GM18498 (cell line): Measurements from ENCODE around the gene GJB1.

Experiments
- ATAC-seq: cut with Tn5 transposase; IDR thresholded peaks from one replicate; pipeline ENCODE4 v1.9.1; 2021; ENCODE audit warnings: mild to moderate bottlenecking, moderate library complexity; ENCODE audit not compliant: unreplicated experiment

Gene GJB1

GRCh38 chrX:71214604-71215337 lies 8.3 kb upstream of the GJB1 start:
- ATAC-seq, result no peak

DNA sequence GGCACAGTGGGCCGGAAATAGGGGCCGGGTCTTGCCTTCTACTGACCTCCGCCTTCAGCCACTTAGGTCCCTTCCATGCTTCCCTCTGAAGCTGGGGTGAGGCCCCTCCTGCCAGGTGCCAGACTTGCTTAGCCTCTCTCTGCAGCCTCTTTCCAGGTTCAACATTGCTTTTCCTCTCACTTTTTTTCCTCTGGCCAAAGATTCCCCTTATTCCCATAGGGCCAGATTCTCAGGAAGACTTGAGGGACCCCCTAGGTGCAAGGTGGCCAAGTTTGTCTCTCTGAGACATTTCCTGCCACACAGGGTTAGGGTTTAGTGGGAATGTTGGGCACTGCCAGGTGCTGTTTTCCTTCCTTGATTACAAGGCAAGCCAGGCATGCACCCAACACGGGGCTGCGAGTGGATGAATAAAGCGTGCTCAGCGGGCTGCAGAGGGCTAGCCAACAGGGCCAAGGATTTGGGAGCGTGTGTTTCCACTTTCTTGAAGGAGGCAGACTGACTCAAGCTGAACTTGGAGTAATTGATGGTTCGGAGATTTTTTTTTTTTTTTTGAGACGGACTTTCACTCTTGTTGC lies 7.6 kb upstream of the GJB1 start:
- no peak for ATAC-seq

DNA sequence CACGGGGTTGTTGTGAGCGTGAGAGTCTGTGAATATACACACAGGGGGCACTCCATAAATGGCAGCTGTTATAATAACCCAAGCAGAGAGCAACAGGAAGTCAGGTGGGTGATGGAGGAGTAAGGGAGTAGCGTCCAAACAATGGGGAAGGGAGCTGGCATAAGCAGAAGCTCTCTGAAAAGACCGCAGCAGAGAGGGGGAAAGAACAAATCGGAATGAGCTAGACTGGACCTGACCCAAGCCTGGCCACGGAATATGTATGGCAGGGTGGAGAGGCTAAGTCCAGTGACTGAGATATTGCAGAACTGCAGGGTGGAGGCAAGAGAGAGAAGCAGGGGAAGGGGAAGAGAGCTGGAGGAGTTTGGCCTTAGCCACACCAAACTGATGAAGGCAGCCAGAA lies 6.5 kb upstream of the GJB1 start:
- no peak for ATAC-seq

GRCh38 chrX:71217298-71217697 lies 5.7 kb upstream of the GJB1 start:
- ATAC-seq, result no peak

GRCh38 chrX:71221145-71221544 lies 1.9 kb upstream of the GJB1 start:
- no peak for ATAC-seq

DNA sequence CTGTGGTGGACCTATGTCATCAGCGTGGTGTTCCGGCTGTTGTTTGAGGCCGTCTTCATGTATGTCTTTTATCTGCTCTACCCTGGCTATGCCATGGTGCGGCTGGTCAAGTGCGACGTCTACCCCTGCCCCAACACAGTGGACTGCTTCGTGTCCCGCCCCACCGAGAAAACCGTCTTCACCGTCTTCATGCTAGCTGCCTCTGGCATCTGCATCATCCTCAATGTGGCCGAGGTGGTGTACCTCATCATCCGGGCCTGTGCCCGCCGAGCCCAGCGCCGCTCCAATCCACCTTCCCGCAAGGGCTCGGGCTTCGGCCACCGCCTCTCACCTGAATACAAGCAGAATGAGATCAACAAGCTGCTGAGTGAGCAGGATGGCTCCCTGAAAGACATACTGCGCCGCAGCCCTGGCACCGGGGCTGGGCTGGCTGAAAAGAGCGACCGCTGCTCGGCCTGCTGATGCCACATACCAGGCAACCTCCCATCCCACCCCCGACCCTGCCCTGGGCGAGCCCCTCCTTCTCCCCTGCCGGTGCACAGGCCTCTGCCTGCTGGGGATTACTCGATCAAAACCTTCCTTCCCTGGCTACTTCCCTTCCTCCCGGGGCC lies 1.2 kb downstream of the GJB1 start:
- no peak for ATAC-seq

DNA sequence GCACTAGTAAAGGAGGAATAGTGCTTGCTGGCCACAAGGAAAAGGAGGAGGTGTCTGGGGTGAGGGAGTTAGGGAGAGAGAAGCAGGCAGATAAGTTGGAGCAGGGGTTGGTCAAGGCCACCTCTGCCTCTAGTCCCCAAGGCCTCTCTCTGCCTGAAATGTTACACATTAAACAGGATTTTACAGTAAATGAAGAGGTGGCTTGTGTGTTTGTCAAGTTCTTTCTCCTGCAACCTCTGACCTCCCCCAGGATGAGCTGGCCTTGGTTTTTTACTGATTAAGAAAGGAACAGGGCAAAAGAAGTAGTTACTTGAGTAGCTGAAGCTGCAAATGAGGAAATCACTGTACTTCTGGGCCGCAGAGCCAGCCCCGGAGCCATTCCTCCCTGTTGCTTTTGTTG lies 2.0 kb downstream of the GJB1 start:
- ATAC-seq, result no peak

DNA sequence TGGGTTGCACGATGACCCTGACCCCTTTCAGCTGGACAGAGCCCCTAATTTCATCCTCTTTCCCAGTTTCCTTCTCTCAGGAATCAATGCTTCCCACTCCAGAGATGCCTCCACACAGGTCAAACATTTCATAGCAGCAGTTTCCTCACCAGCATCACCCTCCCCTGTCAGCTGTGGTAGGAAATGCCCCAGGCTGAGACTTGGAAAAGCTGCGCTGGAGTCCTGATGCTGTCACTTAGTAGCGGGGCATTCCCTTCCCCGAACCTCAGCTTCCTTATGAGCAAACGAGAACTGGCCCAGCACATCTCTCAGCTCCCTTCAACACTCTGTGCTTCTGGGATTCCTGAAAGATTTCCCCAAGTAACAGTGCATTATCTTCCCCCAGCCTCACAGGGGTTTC lies 2.7 kb downstream of the GJB1 start:
- no peak for ATAC-seq

DNA sequence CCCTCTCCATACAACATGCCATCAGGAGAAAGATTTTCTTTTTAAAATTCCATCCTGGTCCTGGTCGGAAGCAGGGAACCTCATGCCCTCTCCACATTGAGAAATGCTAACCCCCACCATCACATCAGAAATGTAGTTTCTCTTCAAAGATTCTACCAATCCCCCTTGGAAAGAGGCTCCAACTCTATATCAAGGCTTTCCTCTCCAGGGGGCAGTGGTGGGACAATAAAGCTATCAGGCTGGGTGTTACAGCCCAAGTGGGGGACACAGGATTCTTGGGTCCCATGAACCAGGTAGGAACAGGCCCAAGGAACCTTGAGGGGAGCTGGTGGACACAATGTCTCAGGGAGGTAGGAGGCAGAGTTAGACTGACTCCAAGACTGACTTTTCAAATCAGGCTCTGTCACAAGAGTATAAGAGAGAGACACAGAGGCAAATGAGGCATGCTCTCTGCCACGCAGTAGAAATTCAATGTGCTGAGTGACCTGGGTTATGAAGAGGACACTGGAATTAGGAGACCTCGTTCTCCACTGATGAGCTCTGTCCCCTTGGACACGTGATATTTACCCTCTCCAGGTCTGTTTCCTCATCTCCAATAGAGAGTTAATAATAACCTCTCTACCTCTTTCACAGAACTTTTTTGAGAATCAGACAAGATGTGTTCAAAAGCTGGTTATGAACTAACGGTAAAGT lies 4.5 kb downstream of the GJB1 start:
- ATAC-seq, result no peak

DNA sequence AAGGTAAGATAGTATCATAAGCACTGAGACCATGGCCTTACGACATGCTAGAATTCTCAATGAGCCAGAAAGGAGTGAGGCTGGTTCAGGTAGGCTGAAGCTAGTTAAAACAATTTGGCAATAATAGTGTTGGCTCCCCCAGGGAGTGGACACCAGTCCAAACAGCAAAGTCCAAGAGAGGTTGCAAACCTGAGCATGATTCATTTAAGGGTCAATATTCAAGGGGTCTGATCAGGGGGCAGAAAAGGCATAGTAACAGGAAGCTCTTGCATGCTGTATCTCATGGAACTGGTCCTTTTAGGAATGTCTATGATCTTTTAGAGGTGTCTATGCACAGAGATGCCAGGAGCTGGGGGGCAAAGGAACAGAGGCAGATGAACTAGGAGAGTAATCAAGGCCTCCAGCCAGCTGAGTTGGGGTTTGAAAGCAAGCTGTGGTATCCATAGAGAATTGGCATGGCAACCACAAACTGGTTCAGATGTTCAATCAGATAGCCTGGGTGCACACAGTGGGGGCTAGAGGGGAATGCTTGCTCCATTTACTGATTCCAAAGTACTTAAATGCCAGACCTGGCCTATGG lies 5.1 kb downstream of the GJB1 start:
- no peak for ATAC-seq

DNA sequence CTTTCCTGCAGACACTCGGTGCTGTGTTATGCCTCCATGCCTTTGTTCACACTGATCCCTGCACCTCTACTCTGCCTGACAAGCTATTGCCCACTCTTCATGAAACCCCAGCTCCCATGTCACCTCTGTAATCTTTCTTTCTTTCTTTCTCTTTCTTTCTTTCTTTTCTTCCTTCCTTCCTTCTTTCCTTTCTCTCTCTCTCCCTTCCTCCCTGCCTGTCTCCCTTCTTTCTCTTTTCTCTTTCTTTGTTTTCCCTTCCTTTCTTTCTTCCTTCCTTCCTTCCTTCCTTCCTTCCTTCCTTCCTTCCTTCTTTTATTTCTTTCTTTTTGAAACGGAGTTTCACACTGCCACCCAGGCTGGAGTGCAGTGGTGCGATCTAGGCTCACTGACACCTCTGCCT lies 12.5 kb downstream of the GJB1 start:
- ATAC-seq, result no peak

DNA sequence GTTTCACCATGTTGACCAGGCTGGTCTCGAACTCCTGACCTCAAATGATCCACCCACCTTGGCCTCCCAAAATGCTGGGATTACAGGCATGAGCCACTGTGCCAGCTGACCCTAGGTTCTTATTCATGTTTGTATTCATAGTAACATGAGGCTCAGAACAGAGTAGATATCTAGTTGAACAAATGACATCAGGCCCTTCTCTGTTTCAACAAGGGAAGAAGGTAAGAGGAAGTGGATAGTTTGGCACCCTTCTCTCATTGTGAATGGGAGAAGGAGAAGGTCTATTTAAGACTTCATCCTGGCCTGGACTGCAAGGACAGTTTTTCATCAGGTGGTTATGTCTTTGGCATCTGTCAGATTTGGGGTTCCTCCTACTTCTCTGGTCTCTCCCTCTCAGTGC lies 13.8 kb downstream of the GJB1 start:
- ATAC-seq, result no peak

- ATAC-seq, result no peak
Measured at GRCh38 chrX:71239781-71240180, 16.8 kb downstream of the GJB1 start.

DNA sequence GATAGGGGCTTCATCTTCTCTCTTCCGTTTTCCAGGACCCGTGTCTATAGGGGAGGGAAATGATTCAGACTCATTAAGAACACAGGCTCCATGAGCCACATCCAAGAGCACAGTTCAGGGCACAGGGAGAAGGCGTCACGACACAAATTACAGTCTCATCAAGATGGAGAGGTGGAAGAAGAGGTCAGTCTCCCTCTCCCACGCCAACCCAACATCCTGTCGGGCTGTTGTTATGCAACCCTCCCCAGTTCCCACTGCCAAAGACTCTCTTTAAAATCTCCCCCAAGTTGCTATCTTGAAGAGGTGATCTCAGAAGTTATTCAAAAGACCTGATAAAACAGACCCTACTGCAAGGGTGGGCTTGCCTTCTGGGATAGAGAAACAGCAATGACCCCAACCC lies 18.3 kb downstream of the GJB1 start:
- no peak for ATAC-seq

GRCh38 chrX:71244359-71245128 lies 21.5 kb downstream of the GJB1 start:
- no peak for ATAC-seq

- ATAC-seq, result no peak
Measured at GRCh38 chrX:71245159-71245558, 22.1 kb downstream of the GJB1 start.

- no peak for ATAC-seq
Measured at GRCh38 chrX:71250841-71251240, 27.8 kb downstream of the GJB1 start.

DNA sequence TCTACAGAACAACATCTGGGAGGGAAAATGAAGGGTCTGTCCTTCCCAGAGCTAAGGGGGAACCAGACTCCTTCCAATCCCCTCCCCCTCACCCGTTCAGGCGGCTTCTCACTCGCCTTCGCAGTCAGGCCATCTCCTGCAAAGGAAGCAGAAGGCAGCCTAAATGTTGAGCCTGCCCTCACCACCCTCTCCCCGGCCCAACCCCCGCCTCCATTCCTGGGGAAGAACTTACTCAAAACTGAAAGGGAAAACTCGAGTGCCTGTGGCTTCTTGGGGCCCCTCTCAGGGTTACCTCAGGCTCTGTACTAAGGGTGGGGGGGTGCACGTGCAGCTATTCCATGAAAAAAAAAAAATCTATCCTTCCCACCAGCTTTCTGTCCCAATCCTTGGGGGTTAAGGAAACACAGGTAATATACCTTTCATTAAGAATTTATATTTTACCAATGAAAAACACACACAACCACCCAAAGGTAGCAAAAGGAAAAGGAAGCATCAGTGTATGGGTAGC lies 28.5 kb downstream of the GJB1 start:
- ATAC-seq, result no peak

- ATAC-seq, result no peak
Measured at GRCh38 chrX:71252221-71252620, 29.2 kb downstream of the GJB1 start.

DNA sequence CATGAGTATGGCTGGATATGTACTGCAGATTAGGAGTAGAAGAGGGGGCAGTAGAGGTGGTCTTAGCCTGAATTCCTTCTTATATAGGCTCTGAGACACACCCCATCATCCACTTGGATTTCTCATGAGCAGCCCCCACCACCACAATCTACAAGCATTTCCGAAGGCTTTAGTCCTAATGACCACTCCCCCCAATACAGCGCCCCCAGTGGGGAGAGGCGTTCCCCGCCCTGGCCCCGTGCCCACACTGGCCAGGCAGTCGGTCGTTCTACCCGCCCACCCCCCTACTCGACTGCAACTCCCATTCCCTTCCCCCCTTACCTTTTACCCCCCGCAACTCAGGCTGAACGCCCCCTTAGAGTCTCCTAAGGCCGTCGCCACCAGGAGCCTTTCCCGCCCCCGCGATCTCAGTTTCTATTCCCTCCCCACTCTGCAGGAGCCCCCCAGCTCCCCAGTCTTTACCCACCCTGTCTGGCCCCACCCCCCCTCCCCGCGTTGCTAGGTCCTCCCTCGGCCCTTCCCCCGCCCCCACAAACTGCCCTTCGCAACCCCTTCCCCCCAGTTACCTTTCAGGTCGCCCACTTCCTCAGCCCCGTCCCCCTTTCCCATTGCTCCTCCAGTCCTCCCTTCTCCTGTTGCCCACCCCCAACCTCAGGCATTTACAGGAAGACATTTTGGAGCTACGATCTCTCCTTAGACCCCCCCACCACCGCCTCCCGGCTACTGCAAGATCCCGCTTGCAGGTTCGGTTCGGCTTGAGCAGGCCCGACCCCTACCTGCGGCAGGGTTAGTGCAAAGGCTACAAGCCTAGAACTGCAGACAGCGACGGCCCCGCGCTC lies 30.4 kb downstream of the GJB1 start:
- ATAC-seq, result no peak
